Lower lobe of right lung (tissue), 2 donors: ENCODE results near the gene PCDHAC2. TPM values are rescaled to one million over a fixed set of nuclear protein-coding genes. Genes with fewer than 3 reads are reported as not detected.

ENCODE experiments used
- ATAC-seq, 2 donors: fragments of 200-7000 bp; cut with Tn5 transposase; one replicate each; pipeline ENCODE4 v1.9.1; 2020 to 2022; ENCODE audit warnings: mild to moderate bottlenecking in 2 of 2, moderate library complexity in 2 of 2
- DNase-seq: peaks from one replicate; pipeline ENCODE4 v3.0.0-alpha.2; 2020
- H3K27ac ChIP-seq: fragments of 200-600 bp; one replicate; pipeline ENCODE4 v1.8.0; 2022
- H3K27me3 ChIP-seq: fragments of 200-600 bp; one replicate; pipeline ENCODE4 v1.8.0; 2022; ENCODE audit warnings: low read depth
- H3K36me3 ChIP-seq: fragments of 200-600 bp; one replicate; pipeline ENCODE4 v1.8.0; 2022; ENCODE audit warnings: mild to moderate bottlenecking
- H3K4me1 ChIP-seq: fragments of 200-600 bp; one replicate; pipeline ENCODE4 v1.8.0; 2022
- H3K4me3 ChIP-seq: fragments of 200-600 bp; one replicate; pipeline ENCODE4 v1.8.0; 2022; ENCODE audit warnings: mild to moderate bottlenecking
- H3K9me3 ChIP-seq: fragments of 200-600 bp; one replicate; pipeline ENCODE4 v1.8.0; 2022
- CTCF ChIP-seq: fragments of 200-600 bp; IDR thresholded peaks from one replicate; pipeline ENCODE4 v1.8.0; 2022; ENCODE audit warnings: antibody characterized with exemption, mild to moderate bottlenecking
- intact Hi-C: fragments of 100-400 bp; cut with DNase I; formaldehyde crosslinking; loops from one replicate; pipeline ENCODE4 v1.11.0; 2022
- total RNA-seq: library from RNA; stranded (reverse); fragmentation: NEBNext Ultra II Directional; extraction: Animal tissue kit (Norgen Biotek cat#: 25700); gene quantifications from one replicate; pipeline ENCODE4 v1.2.1, GENCODE V29; 2021
- donor health status: DM: no; HTN: yes; CAD: no; lungs with severe emphysema.

Gene PCDHAC2
- total RNA-seq, 1 donor from 2014 or later = 5.8 TPM

GRCh38 chr5:140973550-140973949 lies 7.3 kb downstream of the PCDHAC2 start:
- Histone ChIP-seq H3K27ac (no peak overlapping the region), H3K4me1 (peaks cover 4% of the 10 kb centered on the region), H3K9me3 (no peaks in the 10 kb centered on the region), H3K27me3 (no peaks in the 10 kb centered on the region), H3K36me3 (no peaks in the 10 kb centered on the region), H3K4me3 (no peak overlapping the region)
- intact Hi-C loops = no loop called here
- TF ChIP-seq CTCF = no peak
- DNase-seq = no peak
- ATAC-seq = no peak

GRCh38 chr5:140977003-140977402 lies 10.7 kb downstream of the PCDHAC2 start:
- H3K27me3 ChIP-seq = no peaks in the 10 kb centered on the region
- intact Hi-C loops = no loop called here
- no peak for TF ChIP-seq CTCF
- no peak for DNase-seq
- H3K4me3 ChIP-seq = no peak overlapping the region
- H3K27ac ChIP-seq = no peak overlapping the region
- peaks cover 6% of the 10 kb centered on the region for H3K4me1 ChIP-seq
- no peak for ATAC-seq
- H3K9me3 ChIP-seq = no peaks in the 10 kb centered on the region
- H3K36me3 ChIP-seq = no peaks in the 10 kb centered on the region

GRCh38 chr5:140978260-140978659 lies 12.0 kb downstream of the PCDHAC2 start:
- TF ChIP-seq CTCF = no peak
- H3K9me3 ChIP-seq = no peaks in the 10 kb centered on the region
- no peaks in the 10 kb centered on the region for H3K36me3 ChIP-seq
- intact Hi-C loops = no loop called here
- DNase-seq (peak; percentile 46), ATAC-seq (peak; percentile 58 to 76)
- H3K4me1 ChIP-seq = peaks cover 6% of the 10 kb centered on the region
- no peaks in the 10 kb centered on the region for H3K27me3 ChIP-seq
- H3K4me3 ChIP-seq = no peak overlapping the region
- H3K27ac ChIP-seq = no peak overlapping the region

- H3K27me3 ChIP-seq = no peaks in the 10 kb centered on the region
- DNase-seq = no peak
- no peak for ATAC-seq
- H3K4me3 ChIP-seq = no peak overlapping the region
- no peaks in the 10 kb centered on the region for H3K9me3 ChIP-seq
- H3K4me1 ChIP-seq = peaks cover 6% of the 10 kb centered on the region
- no peaks in the 10 kb centered on the region for H3K36me3 ChIP-seq
- intact Hi-C loops = no loop called here
- H3K27ac ChIP-seq = no peak overlapping the region
- no peak for TF ChIP-seq CTCF
Measured at GRCh38 chr5:140978983-140979382, 12.7 kb downstream of the PCDHAC2 start.

- no peak for ATAC-seq
- intact Hi-C loops = no loop called here
- H3K9me3 ChIP-seq = no peaks in the 10 kb centered on the region
Measured at GRCh38 chr5:140982083-140982716, 15.9 kb downstream of the PCDHAC2 start.

More at GRCh38 chr5:140982083-140982716, 15.9 kb downstream of the PCDHAC2 start:
- H3K27me3 ChIP-seq = no peaks in the 10 kb centered on the region
- peaks cover 6% of the 10 kb centered on the region for H3K4me1 ChIP-seq
- no peak overlapping the region for H3K4me3 ChIP-seq
- no peak overlapping the region for H3K27ac ChIP-seq
- no peak for DNase-seq
- no peak for TF ChIP-seq CTCF
- H3K36me3 ChIP-seq = no peaks in the 10 kb centered on the region
